Astrocyte (in vitro differentiated cells and primary cell): ENCODE results near the gene ZSWIM9.

Experiments used
- EZH2 ChIP-seq: IDR thresholded peaks from 2 replicates; pipeline ENCODE4 v1.6.1; 2012; ENCODE audit warnings: mild to moderate bottlenecking, low read length, inconsistent platforms; ENCODE audit not compliant: insufficient read depth
- TF ChIP-seq, protein P1 (sequence below): IDR thresholded peaks from 2 replicates; pipeline ENCODE4 v1.5.1; 2011; ENCODE audit warnings: low read depth, mild to moderate bottlenecking, inconsistent platforms, low read length, moderate library complexity; ENCODE audit not compliant: insufficient read depth

DNA sequence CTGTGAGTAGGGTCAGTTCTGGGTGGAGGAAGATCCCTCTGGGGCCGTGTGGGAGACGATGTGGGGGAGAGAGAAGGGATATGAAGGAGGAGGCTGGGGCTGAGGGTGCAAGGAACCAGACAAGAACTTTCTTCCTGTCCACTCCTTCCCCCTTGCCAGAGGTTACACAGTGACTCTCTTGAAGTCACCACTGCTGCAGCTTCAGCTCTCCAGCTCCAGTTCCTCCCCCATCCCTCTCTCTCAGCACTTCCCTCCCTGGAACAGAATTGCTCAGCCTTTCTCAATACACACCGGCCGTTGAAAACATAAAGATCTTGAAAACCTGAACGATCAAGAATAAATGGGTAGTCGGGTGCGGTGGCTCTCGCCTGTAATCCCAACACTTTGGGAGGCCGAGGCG lies 5.1 kb downstream of the ZSWIM9 start:
- TF ChIP-seq, protein P1, sequence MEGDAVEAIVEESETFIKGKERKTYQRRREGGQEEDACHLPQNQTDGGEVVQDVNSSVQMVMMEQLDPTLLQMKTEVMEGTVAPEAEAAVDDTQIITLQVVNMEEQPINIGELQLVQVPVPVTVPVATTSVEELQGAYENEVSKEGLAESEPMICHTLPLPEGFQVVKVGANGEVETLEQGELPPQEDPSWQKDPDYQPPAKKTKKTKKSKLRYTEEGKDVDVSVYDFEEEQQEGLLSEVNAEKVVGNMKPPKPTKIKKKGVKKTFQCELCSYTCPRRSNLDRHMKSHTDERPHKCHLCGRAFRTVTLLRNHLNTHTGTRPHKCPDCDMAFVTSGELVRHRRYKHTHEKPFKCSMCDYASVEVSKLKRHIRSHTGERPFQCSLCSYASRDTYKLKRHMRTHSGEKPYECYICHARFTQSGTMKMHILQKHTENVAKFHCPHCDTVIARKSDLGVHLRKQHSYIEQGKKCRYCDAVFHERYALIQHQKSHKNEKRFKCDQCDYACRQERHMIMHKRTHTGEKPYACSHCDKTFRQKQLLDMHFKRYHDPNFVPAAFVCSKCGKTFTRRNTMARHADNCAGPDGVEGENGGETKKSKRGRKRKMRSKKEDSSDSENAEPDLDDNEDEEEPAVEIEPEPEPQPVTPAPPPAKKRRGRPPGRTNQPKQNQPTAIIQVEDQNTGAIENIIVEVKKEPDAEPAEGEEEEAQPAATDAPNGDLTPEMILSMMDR, result no peak
- no peak for TF ChIP-seq EZH2
